ENCODE measurements around the gene NOS3.
A peak's percentile ranks its signal among the peaks of the same experiment; 100 is the strongest.
"Not testable (repeated sequence)": the region's sequence is repeated elsewhere in the genome, so short reads cannot be mapped to it uniquely, and the experiment has no call there.

Gene NOS3

DNA sequence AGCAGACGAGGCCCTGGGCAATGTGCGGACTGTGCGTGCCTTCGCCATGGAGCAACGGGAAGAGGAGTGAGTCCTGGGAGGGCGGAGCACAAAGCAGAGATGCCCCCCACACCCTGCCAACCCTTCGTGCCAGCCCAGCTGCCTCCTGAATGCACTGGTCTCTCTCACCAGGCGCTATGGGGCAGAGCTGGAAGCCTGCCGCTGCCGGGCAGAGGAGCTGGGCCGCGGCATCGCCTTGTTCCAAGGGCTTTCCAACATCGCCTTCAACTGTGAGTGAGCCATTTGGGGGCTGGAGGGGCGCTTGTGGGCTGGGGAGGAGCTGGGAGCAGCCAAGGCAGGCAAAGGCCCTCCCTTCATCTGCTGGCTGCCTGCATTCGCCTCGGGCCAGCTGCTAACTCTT, 45.1 kb downstream of the NOS3 start:
- no peak for DNase-seq (ENCODE audit: low read depth in 2 of 2)

DNA sequence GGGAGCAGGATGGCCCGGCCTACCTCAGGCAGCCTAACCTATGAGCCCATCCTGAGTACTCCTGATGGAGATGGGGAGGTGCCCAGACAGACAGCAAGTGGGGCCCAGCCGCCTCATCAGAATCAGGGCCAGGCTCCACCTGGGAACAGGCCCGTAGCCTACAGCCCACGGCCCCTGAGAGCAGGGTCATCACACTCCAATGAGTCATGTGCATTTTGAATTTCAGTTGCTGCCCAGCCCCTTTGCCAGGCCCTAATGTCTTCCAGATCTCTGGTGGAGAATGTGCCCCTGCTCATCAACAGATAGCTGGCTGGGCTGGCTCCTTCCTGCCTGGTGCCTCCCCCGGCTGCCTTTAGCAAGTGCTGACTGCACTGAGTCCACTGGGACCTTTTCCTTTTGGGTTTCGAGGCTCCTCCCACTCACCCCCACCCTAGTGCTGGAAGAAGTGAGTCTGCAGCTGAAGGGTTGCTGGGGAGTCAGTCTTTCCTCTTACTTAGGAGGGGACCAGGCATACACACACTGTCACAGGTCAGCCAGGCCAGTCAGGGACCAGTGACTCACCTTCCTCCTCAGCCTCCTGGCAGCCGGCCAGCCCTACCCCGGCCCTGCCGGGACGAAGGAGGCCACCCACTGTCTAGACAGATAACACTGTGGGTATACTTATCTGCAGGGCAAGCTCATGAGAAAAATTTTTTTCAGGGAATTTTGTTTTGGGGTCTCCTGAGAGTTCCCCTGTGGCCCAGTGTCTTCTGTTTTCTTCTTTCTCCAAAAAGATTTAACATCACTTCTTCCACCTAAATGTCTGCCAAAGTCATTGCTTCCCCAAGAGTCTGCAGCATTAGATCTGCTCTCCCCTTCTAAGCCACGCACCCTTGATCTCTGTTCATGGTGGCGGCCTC, 48.4 kb downstream of the NOS3 start:
- DNase-seq (ENCODE audit: low read depth in 2 of 2): peak in 1 of 2 donors; percentile 74

DNA sequence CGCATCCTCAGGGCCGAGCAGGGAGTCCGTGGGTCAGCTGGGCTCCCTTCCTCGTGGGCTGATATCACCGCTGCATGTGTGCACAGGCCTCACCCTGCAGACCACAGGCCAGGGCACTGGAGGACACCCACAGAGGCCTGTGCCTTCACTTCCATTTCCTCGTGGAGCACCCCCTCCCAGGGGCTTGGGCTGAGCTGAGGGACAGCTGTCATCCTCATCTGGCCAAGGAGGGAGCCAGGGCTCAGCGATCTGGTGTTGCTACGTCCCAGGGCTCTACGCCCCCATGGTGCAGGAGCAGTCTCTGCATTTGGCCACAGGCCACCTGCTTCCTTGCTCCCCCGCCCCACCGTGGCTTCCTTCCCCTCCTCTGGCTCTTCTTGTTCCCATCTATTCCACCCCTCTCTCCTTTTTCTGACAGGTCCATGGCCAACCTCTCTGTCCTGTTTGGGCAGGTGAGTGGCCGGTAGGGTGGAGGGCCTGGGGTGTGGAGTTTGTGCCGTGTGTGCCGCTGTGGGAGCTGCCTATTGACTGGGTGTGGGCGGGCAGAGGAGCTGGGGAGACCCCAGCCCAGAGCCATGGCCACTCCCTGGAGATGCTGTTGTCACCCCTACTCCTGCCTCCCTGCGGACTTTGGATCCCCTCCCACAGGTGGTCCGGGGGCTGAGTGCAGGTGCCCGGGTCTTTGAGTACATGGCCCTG, 49.2 kb downstream of the NOS3 start:
- no peak for DNase-seq (ENCODE audit: low read depth in 2 of 2)

DNA sequence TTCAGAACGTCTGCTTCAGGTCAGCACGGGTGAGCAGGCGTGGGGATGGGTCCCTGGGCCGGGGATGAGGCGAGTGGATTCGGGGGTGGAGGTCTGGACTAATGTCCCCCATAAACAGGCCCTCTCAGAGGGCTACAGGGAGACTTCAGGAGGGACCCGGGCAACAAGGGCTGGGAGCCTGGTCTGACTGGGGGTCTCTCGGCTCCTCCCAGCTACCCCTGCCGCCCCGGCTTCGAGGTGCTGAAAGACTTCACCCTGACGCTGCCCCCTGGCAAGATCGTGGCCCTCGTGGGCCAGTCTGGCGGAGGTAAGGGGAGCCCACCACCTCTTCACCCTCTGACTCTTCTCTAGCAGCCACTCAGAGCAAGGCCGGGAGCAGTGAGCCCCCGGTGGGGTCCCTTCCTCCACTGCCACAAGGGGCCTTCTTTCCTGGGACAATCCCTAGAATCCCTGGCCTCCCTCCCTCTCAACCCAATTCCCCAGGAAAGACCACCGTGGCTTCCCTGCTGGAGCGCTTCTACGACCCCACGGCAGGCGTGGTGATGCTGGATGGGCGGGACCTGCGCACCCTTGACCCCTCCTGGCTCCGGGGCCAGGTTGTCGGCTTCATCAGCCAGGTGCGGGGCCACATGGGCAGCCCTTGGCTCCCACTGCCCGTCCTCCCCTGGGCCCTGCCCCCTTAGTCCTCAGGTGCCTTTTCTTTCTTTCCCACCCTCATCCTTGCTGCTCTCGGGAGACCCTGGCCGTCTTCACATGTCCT, 50.0 kb downstream of the NOS3 start:
- no peak for DNase-seq (ENCODE audit: low read depth in 2 of 2)

DNA sequence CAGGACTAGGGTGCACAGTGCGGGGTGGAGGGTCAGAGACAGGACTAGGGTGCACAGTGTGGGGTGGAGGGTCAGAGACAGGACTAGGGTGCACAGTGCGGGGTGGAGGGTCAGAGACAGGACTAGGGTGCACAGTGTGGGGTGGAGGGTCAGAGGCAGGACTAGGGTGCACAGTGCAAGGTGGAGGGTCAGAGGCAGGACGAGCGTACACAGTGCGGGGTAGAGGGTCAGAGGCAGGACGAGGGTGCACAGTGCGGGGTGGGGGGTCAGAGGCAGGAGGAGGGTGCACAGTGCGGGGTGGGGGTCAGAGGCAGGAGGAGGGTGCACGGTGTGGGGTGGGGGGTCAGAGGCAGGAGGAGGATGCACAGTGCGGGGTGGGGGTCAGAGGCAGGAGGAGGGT, 52.6 kb downstream of the NOS3 start:
- not testable (repeated sequence) for DNase-seq (ENCODE audit: low read depth in 2 of 2)

DNA sequence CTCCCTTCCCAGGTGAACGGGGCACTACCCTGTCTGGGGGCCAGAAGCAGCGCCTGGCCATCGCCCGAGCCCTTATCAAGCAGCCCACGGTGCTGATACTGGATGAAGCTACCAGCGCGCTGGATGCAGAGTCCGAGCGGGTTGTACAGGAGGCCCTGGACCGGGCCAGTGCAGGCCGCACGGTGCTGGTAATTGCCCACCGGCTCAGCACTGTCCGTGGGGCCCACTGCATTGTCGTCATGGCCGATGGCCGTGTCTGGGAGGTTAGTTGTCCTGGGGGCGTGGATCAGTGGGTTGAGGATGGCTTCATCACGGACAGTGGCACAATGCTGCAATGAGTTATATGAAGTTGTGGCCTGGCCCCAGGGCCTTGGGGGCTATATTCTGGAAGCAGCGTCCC, 53.1 kb downstream of the NOS3 start:
- DNase-seq (ENCODE audit: low read depth in 2 of 2): no peak

DNA sequence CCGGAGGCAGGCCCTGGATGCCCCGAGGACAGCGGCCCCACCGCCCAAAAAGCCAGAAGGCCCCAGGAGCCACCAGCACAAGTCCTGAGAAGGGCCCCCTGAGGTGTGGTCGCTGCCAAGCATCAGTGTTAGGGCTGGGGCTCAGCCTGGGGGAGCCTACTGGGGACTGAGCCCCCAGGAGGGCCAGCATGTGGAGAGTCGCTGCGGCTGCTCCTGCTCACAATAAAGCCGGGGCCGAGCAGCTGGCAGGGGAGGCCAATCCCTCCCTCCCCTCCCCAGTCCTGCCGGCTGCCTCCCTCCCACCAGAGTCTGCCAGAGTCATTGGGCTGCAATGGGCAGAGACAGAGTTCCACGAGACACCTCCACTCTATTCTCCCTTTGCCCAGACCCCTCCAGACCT, 54.4 kb downstream of the NOS3 start:
- no peak for DNase-seq (ENCODE audit: low read depth in 2 of 2)

DNA sequence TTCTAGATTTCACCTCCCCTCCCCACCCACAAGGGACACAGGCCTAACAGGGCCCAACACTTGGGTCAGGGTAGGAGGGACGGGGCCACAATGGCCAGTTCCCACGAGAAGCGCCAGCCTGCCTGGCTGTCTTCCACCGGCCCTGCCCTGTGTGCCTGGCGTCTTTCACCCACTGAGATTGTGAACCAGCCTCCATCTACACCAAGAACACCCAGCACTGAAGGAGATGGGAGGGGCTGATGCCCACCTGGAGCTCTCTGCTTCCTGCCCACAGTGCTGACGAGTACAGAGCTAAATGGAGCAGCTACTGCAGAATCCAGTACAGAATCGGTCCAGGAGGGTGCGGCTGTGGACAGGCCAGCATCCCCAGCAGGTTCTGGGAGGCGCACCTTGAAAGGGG, 55.1 kb downstream of the NOS3 start:
- no peak for DNase-seq (ENCODE audit: low read depth in 2 of 2)

DNA sequence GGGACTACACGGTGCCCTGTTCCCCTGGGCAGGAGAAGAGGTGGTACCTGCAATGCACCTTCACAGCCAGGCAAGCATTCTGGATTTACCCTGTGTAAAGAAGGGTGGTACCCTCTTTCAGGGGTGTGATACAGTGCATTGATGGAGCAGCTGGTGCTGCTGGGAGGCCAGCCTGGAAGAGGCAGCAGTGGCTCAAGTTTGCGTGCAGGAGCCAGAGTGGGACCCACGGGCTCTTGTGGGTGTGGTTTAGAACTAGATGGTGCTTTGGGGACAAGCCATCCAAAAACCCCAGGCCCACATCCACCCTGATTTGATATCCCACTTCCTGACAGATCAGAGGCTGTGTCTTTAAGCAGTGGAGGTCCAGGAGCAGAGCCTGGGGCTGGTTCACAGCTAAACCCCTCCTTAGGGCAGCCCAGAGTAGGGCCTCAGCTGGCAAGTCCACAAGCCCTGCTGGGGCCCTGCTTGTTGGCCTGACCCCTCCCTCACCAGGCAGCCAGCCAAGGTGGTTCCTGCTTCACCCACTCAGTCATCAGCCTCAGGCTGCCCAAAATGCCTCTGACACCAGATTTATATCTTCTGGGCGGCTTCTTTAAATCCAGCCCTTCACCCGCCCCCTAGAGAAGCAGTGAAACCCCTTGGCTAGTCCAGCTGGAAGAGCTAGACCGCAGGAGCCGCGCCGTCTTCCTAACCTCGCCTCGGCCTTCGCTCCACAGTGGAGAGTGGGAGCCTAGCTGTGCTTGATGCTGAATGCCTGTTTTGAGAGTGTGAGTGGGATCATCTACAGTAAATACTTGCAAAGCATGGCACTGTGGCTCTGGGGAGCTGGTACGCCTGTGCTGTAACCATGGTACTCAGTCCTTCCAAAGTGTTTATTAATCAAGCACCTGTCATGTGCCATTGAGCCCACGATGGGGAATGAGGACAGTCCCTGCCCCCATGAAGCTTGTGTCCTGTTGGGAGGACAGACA, 56.1 kb downstream of the NOS3 start:
- DNase-seq (ENCODE audit: low read depth in 2 of 2): no peak

DNA sequence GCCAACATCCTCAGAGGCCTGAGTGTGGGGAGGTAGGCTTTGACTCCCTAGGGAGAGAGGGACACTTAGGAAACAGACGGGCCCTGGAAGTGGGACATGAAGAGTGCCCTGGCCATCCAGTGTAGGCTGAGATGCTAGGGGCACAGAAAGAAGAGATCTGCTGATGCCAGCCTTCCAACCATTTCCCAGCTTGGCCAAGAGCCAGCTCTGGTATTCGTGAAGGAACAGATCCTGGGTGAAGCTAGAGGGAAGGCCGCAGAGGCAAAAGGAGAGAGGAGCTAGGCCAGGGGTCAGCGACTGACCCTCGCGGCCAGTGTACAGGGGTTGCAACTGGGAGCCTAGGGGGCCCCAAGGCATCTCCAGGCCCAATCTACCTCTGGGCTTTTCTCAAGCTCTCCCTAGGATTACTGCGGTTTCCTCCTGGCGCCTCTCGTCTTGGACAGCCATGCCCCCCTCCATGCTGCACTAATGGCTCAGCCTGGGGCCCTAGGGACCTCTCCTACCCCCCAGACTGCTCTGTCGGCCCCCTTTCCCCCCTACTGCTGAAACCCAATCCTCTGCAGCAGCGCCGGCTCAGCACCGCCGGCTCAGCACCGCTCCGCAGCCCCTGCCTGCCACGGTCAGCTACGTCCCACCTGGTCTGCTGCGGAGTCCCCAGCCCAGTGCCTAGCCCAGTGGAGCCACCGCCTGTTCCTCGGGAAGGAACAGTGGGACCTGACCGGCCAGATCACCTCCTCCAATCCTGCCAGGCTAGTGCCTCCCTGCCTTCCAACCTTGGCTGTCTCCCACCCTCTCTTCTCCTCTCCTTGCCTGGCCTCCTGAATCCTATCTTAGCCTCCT, 57.4 kb downstream of the NOS3 start, which contains the start of gene ASIC3:
ASIC3 (plus strand) TSS at position 556 of the 840 bp plus-strand sequence. CDS start 355 bp downstream, outside the sequence.
- no peak for DNase-seq (ENCODE audit: low read depth in 2 of 2)

DNA sequence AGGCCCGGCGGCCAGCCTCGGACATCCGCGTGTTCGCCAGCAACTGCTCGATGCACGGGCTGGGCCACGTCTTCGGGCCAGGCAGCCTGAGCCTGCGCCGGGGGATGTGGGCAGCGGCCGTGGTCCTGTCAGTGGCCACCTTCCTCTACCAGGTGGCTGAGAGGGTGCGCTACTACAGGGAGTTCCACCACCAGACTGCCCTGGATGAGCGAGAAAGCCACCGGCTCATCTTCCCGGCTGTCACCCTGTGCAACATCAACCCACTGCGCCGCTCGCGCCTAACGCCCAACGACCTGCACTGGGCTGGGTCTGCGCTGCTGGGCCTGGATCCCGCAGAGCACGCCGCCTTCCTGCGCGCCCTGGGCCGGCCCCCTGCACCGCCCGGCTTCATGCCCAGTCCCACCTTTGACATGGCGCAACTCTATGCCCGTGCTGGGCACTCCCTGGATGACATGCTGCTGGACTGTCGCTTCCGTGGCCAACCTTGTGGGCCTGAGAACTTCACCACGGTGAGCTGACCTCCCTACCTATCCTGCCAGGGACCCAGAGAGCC, 58.2 kb downstream of the NOS3 start:
- no peak for DNase-seq (ENCODE audit: low read depth in 2 of 2)

DNA sequence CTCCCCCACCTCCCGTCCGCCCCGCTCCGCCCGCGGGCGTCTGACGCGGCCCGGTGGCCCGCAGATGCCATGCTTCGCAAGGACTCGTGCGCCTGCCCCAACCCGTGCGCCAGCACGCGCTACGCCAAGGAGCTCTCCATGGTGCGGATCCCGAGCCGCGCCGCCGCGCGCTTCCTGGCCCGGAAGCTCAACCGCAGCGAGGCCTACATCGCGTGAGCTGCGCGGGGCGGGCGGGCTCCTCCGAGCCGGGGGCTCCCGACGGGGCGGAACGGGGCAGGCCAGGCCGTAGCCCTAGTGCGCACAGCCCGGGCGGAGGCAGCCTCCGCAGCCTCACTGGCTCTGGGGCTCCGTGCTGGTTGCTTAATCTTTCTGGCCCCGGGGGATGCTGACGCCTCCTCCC, 60.3 kb downstream of the NOS3 start:
- no peak for DNase-seq (ENCODE audit: low read depth in 2 of 2)

DNA sequence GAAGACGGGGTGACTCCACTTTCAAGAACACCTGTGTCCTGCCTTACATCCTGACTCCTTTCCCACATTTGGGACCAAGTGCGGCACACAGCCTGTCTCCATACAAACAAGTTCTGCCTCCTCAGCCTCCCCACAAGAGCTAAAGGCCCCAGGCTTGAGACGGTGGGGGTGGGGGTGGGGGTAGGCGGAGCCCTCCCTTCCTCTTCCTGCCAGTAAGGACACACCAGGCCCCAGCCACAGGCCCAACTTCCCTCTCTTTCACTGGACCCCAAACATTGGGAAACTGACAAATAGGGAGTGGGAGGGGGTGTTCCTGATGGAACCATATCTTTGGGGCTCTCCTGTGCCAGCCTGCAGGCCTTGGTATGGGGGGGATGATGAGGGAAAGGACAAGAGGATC, 62.3 kb downstream of the NOS3 start:
- DNase-seq (ENCODE audit: low read depth in 2 of 2): no peak

DNA sequence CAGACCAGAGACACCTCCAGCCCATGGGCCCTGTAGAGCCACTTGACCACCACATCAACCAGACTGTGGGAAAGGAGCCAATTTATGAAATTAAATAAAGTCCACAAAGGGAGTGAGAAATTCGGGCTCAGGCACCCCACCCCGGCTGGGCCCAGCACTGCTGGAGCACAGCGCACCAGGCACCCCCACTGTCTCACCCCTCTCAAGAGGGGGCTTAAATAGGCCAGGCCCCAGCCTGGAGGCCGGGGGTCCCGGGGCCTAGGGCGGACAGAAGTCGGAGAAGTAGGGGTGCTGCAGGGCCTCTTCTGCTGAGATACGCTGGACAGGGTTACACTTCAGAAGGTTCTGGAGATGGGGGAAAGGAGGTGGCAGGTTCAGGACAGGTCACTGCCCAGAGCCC, 62.9 kb downstream of the NOS3 start:
- DNase-seq (ENCODE audit: low read depth in 2 of 2): no peak

DNA sequence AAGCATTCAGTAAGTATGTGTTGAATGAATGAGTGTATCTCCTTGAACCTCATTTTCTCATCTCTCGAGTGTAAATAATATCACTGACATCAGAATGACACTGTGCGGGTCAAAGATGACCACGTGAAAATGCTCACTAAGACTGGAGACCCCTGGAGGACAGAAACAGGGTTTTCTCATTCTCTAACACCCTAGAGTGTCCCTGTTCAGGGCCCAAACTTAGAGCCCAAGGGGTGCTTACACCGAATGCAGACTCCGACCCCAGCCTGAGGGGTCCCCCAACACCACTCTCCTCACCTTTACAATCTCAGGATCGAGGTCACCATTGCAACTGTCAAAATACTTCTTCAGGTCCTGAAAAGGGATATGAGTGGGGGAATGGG, 65.5 kb downstream of the NOS3 start:
- no peak for DNase-seq (ENCODE audit: low read depth in 2 of 2)

DNA sequence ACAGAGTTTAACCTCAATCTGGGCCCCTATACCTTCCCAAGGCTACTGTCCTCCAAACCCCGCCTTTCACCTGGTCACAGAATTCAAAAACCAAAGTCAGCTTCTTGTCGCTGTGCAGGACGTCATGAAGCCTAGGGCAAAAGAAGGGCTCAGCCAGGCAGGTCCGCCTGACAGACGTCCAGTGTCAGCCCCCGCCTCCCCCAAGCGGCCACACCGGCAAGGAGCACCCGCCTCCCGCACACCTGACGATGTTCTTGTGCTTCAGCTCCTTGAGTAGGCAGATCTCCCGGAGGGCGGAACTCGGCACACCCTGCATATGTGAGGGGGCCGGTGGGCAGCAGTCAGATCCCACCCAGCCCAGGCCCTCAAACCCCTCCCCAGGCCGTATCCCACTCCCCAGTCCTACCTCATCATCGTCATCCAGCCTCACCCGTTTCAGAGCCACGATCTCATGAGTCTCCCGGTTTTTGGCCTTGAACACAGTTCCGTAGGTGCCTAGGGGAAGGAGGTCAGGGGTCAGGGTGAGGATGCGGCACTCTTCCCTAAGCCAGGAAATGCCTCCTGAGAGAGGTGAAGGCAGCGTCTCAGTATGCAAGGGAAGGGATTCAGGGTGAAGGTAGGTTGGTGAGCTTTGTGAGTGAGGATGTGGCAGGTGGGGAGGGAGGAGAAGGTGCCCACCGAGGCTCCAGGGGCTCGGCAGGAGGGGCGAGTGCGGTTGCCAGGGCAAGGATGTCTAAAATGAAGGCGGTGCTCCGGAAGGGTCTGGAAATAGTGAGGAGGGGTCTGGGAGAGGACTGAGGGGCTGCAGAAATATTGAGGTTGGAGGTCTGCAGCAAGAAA, 66.1 kb downstream of the NOS3 start:
- DNase-seq (ENCODE audit: low read depth in 2 of 2): no peak

DNA sequence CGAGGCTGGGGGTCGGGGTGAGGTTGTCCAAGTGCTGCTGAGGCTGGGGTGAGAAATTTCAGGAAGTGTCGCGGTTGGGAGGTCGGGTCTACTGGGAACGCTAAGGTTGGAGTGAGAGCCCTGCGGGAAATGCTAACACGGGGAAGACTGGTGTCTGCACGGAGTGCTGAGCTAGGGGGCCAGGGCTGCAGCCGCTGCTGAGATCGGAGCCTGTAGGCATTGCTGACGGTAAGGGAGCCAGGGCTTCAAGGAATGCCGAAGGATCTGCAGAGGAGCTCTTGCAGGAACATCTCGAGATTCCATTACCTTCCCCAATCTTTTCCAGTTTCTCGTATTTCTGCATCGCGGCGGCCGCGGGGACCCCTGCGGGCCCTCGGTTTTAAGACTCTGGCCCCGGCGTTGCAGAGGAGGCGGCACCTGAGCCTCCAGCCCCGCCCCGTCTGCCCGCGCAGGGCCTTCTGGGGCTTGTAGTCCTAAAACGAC, 66.7 kb downstream of the NOS3 start, which contains the start of gene CDK5:
CDK5 (minus strand) TSS at position 392 of the 483 bp plus-strand sequence; CDS start at position 343, 49 bp downstream.
- DNase-seq (ENCODE audit: low read depth in 2 of 2): no peak

DNA sequence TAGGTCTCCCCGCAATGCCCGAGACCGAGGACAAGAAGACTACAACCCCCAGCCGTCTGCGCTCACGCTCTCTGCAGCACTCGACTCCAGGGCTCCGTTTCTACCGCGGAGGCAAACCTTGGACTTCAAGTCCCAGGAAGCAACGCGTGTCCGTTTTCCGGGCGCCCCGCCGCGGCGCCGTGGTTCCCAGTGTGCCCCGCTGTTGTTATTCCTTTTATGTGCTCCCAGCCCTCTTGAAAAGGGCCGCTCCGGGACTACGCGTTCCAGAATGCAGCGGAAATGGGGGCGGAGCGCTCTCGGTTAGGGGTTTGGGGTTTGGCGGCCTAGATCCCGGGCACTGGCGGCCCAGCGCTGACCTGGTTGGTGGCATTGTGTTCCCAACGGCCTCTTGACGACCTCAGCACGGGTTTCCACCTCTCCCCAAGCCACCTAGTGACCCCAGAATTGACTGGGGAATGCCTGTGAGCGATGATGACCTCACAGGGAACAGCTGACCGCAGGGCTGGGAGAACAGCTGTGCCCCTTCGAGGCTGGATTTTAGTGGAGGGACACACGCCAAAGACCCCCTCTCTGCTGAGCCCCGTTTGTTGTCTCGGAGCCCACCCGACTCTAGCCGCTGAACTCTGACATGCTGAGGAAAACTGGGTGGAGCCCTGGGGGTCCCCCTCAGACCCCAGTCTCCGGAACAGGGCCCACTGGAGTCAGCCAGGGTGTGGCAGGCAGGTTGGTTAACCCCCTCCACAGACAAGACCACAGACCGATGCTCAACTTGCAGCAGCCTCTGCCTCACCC, 67.4 kb downstream of the NOS3 start:
- peak; percentile 93 to 94 for DNase-seq (ENCODE audit: low read depth in 2 of 2)
